CD4-positive, alpha-beta T cell treated with Interleukin-15 for 4 hours (primary cell): ENCODE measurements around the gene HS3ST5.
"Not testable (repeated sequence)": the region's sequence is repeated elsewhere in the genome, so short reads cannot be mapped to it uniquely, and the experiment has no call there.

Source experiments
- DNase-seq: peaks from one replicate; pipeline ENCODE4 v3.0.0-alpha.2; 2020; ENCODE audit warnings: low spot score

The HS3ST5 gene

GRCh38 chr6:114276783-114277182, 66.0 kb downstream of the HS3ST5 start:
- no peak for DNase-seq

GRCh38 chr6:114274836-114275235, 68.0 kb downstream of the HS3ST5 start:
- DNase-seq = no peak

- no peak for DNase-seq
Measured at GRCh38 chr6:114272582-114272981, 70.2 kb downstream of the HS3ST5 start.

GRCh38 chr6:114271405-114271804, 71.4 kb downstream of the HS3ST5 start:
- DNase-seq = no peak

- DNase-seq = no peak
Measured at GRCh38 chr6:114267897-114268296, 74.9 kb downstream of the HS3ST5 start.

GRCh38 chr6:114260810-114261209, 82.0 kb downstream of the HS3ST5 start:
- DNase-seq = no peak

GRCh38 chr6:114258376-114258775, 84.4 kb downstream of the HS3ST5 start:
- no peak for DNase-seq

- no peak for DNase-seq
Measured at GRCh38 chr6:114253431-114253830, 89.4 kb downstream of the HS3ST5 start.

GRCh38 chr6:114249522-114249921, 93.3 kb downstream of the HS3ST5 start:
- DNase-seq = no peak

- DNase-seq = no peak
Measured at GRCh38 chr6:114247101-114247500, 95.7 kb downstream of the HS3ST5 start.

- DNase-seq = no peak
Measured at GRCh38 chr6:114240796-114241195, 102.0 kb downstream of the HS3ST5 start.

- DNase-seq = no peak
Measured at GRCh38 chr6:114228675-114229074, 114.1 kb downstream of the HS3ST5 start.

GRCh38 chr6:114227944-114228468, 114.8 kb downstream of the HS3ST5 start:
- no peak for DNase-seq

- DNase-seq = no peak
Measured at GRCh38 chr6:114220241-114220640, 122.6 kb downstream of the HS3ST5 start.

GRCh38 chr6:114218437-114219340, 124.1 kb downstream of the HS3ST5 start:
- no peak for DNase-seq

GRCh38 chr6:114217996-114218395, 124.8 kb downstream of the HS3ST5 start:
- DNase-seq = not testable (repeated sequence)

- no peak for DNase-seq
Measured at GRCh38 chr6:114216789-114217467, 125.9 kb downstream of the HS3ST5 start.

GRCh38 chr6:114210467-114210866, 132.4 kb downstream of the HS3ST5 start:
- no peak for DNase-seq

- DNase-seq = no peak
Measured at GRCh38 chr6:114203460-114203859, 139.4 kb downstream of the HS3ST5 start.

- DNase-seq = no peak
Measured at GRCh38 chr6:114202389-114202788, 140.4 kb downstream of the HS3ST5 start.

- no peak for DNase-seq
Measured at GRCh38 chr6:114200891-114201290, 141.9 kb downstream of the HS3ST5 start.

GRCh38 chr6:114195631-114196403, 147.0 kb downstream of the HS3ST5 start:
- DNase-seq = no peak
